Liver (tissue), 9 donors: Measurements from ENCODE around the gene OTUD6A. TPM values are rescaled to one million over a fixed set of nuclear protein-coding genes. Genes with fewer than 3 reads are reported as not detected.

Experiments
- DNase-seq: peaks from one replicate; pipeline ENCODE4 v3.0.0-alpha.2; 2017; ENCODE audit warnings: low spot score
- H3K27ac ChIP-seq, 2 donors: one replicate each; pipeline ENCODE4 v1.7.0; 2013; ENCODE audit warnings: inconsistent platforms in 2 of 2, low read length in 2 of 2, control low read depth in 1 of 2, low read depth in 1 of 2, mild to moderate bottlenecking in 1 of 2
- H3K27me3 ChIP-seq, 4 donors: one replicate each; pipeline versions ENCODE4 v1.6.1 to v1.7.0; 2013; ENCODE audit warnings: low read length in 3 of 4, inconsistent platforms in 1 of 4, mild to moderate bottlenecking in 1 of 4, moderate library complexity in 1 of 4; ENCODE audit not compliant: control insufficient read depth in 4 of 4, insufficient read depth in 4 of 4
- H3K36me3 ChIP-seq, 4 donors: one replicate each; pipeline versions ENCODE4 v1.6.1 to v1.7.0; 2013; ENCODE audit warnings: low read length in 3 of 4, mild to moderate bottlenecking in 3 of 4, low read depth in 1 of 4, moderate library complexity in 1 of 4; ENCODE audit not compliant: control insufficient read depth in 4 of 4, insufficient read depth in 3 of 4
- H3K4me1 ChIP-seq, 4 donors: one replicate each; pipeline versions ENCODE4 v1.6.1 to v1.7.0; 2013; ENCODE audit warnings: low read length in 3 of 4, mild to moderate bottlenecking in 3 of 4, moderate library complexity in 1 of 4; ENCODE audit not compliant: control insufficient read depth in 4 of 4, insufficient read depth in 4 of 4
- H3K4me3 ChIP-seq, 3 donors: one replicate each; pipeline versions ENCODE4 v1.6.1 to v1.7.0; 2013; ENCODE audit warnings: low read length in 3 of 3, control low read depth in 1 of 3, low read depth in 1 of 3, mild to moderate bottlenecking in 1 of 3
- H3K9ac ChIP-seq, 2 donors: one replicate each; pipeline ENCODE4 v1.7.0; 2013; ENCODE audit warnings: low read length in 2 of 2, mild to moderate bottlenecking in 2 of 2, moderate library complexity in 2 of 2, control low read depth in 1 of 2, low read depth in 1 of 2
- H3K9me3 ChIP-seq, 4 donors: one replicate each; pipeline versions ENCODE4 v1.6.1 to v1.7.0; 2013; ENCODE audit warnings: low read length in 3 of 4; ENCODE audit not compliant: control insufficient read depth in 4 of 4
- ATF3 ChIP-seq: IDR thresholded peaks from 2 replicates; pipeline ENCODE4 v1.6.1; 2016; ENCODE audit warnings: antibody characterized with exemption
- EGR1 ChIP-seq, 2 donors: IDR thresholded peaks; 2 replicates each; pipeline ENCODE4 v1.6.1; 2016 to 2018; ENCODE audit warnings: antibody characterized with exemption in 2 of 2, low read depth in 2 of 2
- FOXA1 ChIP-seq: IDR thresholded peaks from 2 replicates; pipeline ENCODE4 v1.6.1; 2016; ENCODE audit warnings: antibody characterized with exemption
- FOXA2 ChIP-seq: IDR thresholded peaks from 2 replicates; pipeline ENCODE4 v1.6.1; 2016; ENCODE audit warnings: antibody characterized with exemption
- GABPA ChIP-seq, 2 donors: IDR thresholded peaks in 1 of 2; conservative IDR thresholded peaks in 1 of 2; 2 replicates each; pipeline ENCODE4 v1.6.1; 2016; ENCODE audit warnings: antibody characterized with exemption in 2 of 2, mild to moderate bottlenecking in 1 of 2, moderate library complexity in 1 of 2
- HNF4A ChIP-seq, 2 donors: conservative IDR thresholded peaks; 2 replicates each; pipeline ENCODE4 v1.6.1; 2016; ENCODE audit warnings: antibody characterized with exemption in 2 of 2, mild to moderate bottlenecking in 2 of 2
- HNF4G ChIP-seq: IDR thresholded peaks from 2 replicates; pipeline ENCODE4 v1.6.1; 2016; ENCODE audit warnings: antibody characterized with exemption
- JUND ChIP-seq, 2 donors: IDR thresholded peaks; 2 replicates each; pipeline ENCODE4 v1.6.1; 2016; ENCODE audit warnings: antibody characterized with exemption in 2 of 2
- MAX ChIP-seq: IDR thresholded peaks from 2 replicates; pipeline ENCODE4 v1.6.1; 2016; ENCODE audit warnings: antibody characterized with exemption
- NR2F2 ChIP-seq: IDR thresholded peaks from 2 replicates; pipeline ENCODE4 v1.6.1; 2016; ENCODE audit warnings: antibody characterized with exemption
- RAD21 ChIP-seq, 2 donors: IDR thresholded peaks; 2 replicates each; pipeline ENCODE4 v1.6.1; 2016; ENCODE audit warnings: antibody characterized with exemption in 2 of 2, mild to moderate bottlenecking in 2 of 2
- REST ChIP-seq: IDR thresholded peaks from 2 replicates; pipeline ENCODE4 v1.6.1; 2016; ENCODE audit warnings: antibody characterized with exemption, mild to moderate bottlenecking
- RXRA ChIP-seq, 2 donors: IDR thresholded peaks; 2 replicates each; pipeline ENCODE4 v1.6.1; 2017 to 2018; ENCODE audit warnings: antibody characterized with exemption in 2 of 2, mild to moderate bottlenecking in 1 of 2
- SP1 ChIP-seq: IDR thresholded peaks from 2 replicates; pipeline ENCODE4 v1.6.1; 2018; ENCODE audit warnings: antibody characterized with exemption, mild to moderate bottlenecking
- TAF1 ChIP-seq: conservative IDR thresholded peaks from 2 replicates; pipeline ENCODE4 v1.6.1; 2016; ENCODE audit warnings: antibody characterized with exemption, mild to moderate bottlenecking
- YY1 ChIP-seq: IDR thresholded peaks from 2 replicates; pipeline ENCODE4 v1.6.1; 2016; ENCODE audit warnings: antibody characterized with exemption, mild to moderate bottlenecking
- ZBTB33 ChIP-seq: IDR thresholded peaks from 2 replicates; pipeline ENCODE4 v1.6.1; 2016; ENCODE audit warnings: antibody characterized with exemption
- WGBS: extraction: QIAGEN DNeasy Blood & Tissue Kit; methylation state at CpG from one replicate; pipeline ENCODE4 v1.1.7; 2013; 5-methylcytosine and 5-hydroxymethylcytosine counted together
- polyA plus RNA-seq, 2 donors: library from polyadenylated mRNA; stranded (reverse) in 1 of 2; unstranded in 1 of 2; fragments of 200-250 nt in 1 of 2; fragments of >200 nt in 1 of 2; fragmentation: Nextera tagmentation in 1 of 2; extraction: Ambion mirVana in 1 of 2; gene quantifications; one replicate each; pipeline versions ENCODE4 v1.2.1 to v1.2.3, GENCODE V29; 2013 to 2015
- total RNA-seq, 2 donors: library from RNA; depleted of rRNA; stranded (reverse); fragments of >200 nt; gene quantifications; one replicate each; pipeline ENCODE4 v1.2.3, GENCODE V29; 2014
- donor health status: healthy.
- donor health status: healthy.
- donor health status: healthy.
- donor health status: healthy.
- donor health status: healthy.

OTUD6A gene
- total and polyA plus RNA-seq, 4 donors = not detected

DNA sequence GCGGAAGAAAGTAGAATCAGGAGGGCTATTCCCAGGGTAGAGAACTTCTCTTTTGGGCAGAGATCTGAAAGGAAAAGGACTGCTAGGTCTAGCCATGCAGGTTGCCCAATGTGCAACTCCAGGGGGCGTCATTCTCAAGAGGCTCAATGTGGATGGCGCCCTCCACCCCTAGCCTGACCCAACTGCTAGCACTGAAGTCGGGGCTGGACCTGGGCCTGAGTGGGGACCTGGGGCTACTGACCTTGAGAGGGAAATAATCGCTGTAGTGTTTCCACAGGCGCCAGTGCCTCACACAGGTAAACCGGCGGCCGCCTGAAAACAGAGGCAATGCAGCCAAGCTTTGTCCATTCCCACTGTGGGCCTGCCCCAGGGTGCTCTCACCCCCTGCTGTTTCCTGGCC lies 18.6 kb upstream of the OTUD6A start:
- Histone ChIP-seq H3K27ac (no peak overlapping the region), H3K4me3 (no peak overlapping the region), H3K9ac (no peak overlapping the region), H3K27me3 (no peaks in the 10 kb centered on the region), H3K4me1 (peaks cover 0 to 3% (median 3%) of the 10 kb centered on the region in 4 donors), H3K9me3 (no peaks in the 10 kb centered on the region), H3K36me3 (no peaks in the 10 kb centered on the region)
- DNase-seq = no peak
- TF ChIP-seq EGR1 (IDR thresholded peaks at IDR 0.05; ENCODE audit: low read depth in 2 of 2) (no peak), NR2F2 (no peak), FOXA2 (no peak), HNF4A (conservative IDR thresholded peaks at IDR 0.05) (no peak), SP1 (no peak), RXRA (IDR thresholded peaks at IDR 0.05) (no peak), GABPA (IDR thresholded peaks at IDR 0.05 in 1 of 2, conservative IDR thresholded peaks at IDR 0.05 in 1 of 2) (no peak), ATF3 (no peak), HNF4G (no peak), JUND (IDR thresholded peaks at IDR 0.05) (no peak), RAD21 (IDR thresholded peaks at IDR 0.05) (no peak), ZBTB33 (no peak)
- 92% methylated on average over 9 of the region's 9 CpGs for WGBS

- H3K9ac ChIP-seq = no peak overlapping the region
- DNase-seq = no peak
- 86% methylated on average over 4 of the region's 4 CpGs for WGBS
- no peak overlapping the region for H3K27ac ChIP-seq
- H3K27me3 ChIP-seq = no peaks in the 10 kb centered on the region
- no peaks in the 10 kb centered on the region for H3K9me3 ChIP-seq
- peaks cover 0 to 2% (median 0%) of the 10 kb centered on the region in 4 donors for H3K4me1 ChIP-seq
- no peak for TF ChIP-seq YY1
- no peak for TF ChIP-seq RXRA (IDR thresholded peaks at IDR 0.05)
- no peak for TF ChIP-seq REST
- no peak for TF ChIP-seq MAX
- no peak for TF ChIP-seq TAF1
- no peak for TF ChIP-seq FOXA2
- no peak for TF ChIP-seq ZBTB33
- no peak for TF ChIP-seq FOXA1
- TF ChIP-seq HNF4G = no peak
- no peak for TF ChIP-seq EGR1 (IDR thresholded peaks at IDR 0.05; ENCODE audit: low read depth in 2 of 2)
- TF ChIP-seq NR2F2 = no peak
- TF ChIP-seq ATF3 = no peak
- TF ChIP-seq GABPA (IDR thresholded peaks at IDR 0.05 in 1 of 2, conservative IDR thresholded peaks at IDR 0.05 in 1 of 2) = no peak
- TF ChIP-seq SP1 = no peak
- TF ChIP-seq HNF4A (conservative IDR thresholded peaks at IDR 0.05) = no peak
- no peak for TF ChIP-seq JUND (IDR thresholded peaks at IDR 0.05)
- no peak overlapping the region for H3K4me3 ChIP-seq
- H3K36me3 ChIP-seq = no peaks in the 10 kb centered on the region
Observed at GRCh38 chrX:70044541-70045245, 17.6 kb upstream of the OTUD6A start.
